Endothelial cell of umbilical vein (primary cell): Measurements from ENCODE around the gene SOX5.

Experiments used
- POLR2A ChIP-seq: IDR thresholded peaks from 2 replicates; pipeline ENCODE4 v1.6.1; 2012; ENCODE audit warnings: low read depth, mild to moderate bottlenecking, control low read depth, low read length
- POLR2AphosphoS5 ChIP-seq: IDR thresholded peaks from 2 replicates; pipeline ENCODE4 v1.6.1; 2012; ENCODE audit warnings: low read depth, mild to moderate bottlenecking, control low read depth, low read length, moderate library complexity; ENCODE audit not compliant: insufficient read depth

DNA sequence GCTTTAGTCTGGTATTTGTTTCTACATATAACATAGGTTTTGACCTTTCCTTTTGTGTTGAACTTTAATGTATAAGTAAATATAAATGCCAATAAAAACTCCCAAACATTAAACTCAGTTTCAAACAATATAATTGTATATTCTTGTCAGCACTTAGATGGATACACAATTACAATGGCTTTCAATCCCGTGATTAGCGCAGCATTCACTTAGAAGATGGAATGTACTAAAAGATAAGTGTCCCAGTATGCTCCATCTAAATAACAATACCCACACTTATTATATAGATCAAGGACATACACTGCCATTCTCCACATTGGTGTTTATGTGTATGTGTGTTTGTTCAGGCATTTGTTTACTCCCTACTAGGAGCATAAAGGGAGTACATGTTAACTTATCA is 193.1 kb downstream of the SOX5 start:
- no peak for TF ChIP-seq POLR2A
- TF ChIP-seq POLR2AphosphoS5, result no peak
